GM18502 (cell line): ENCODE results near the gene MAP3K7CL.

Source experiments
- ATAC-seq: cut with Tn5 transposase; IDR thresholded peaks from one replicate; pipeline ENCODE4 v1.9.1; 2021; ENCODE audit warnings: mild to moderate bottlenecking; ENCODE audit not compliant: unreplicated experiment, poor library complexity

Gene MAP3K7CL

GRCh38 chr21:29219165-29219770 is 88.8 kb downstream of the MAP3K7CL start:
- no peak for ATAC-seq

GRCh38 chr21:29221253-29221744 is 90.9 kb downstream of the MAP3K7CL start:
- no peak for ATAC-seq

GRCh38 chr21:29224006-29224405 is 93.6 kb downstream of the MAP3K7CL start:
- ATAC-seq: peak; percentile 56
